Transverse colon (tissue), 4 donors: Measurements from ENCODE around the gene GABRB2.

ENCODE experiments used
- CTCF ChIP-seq, 5 experiments: fragments of 200-600 bp in 3 of 5; fragments of 450-650 bp in 2 of 5; sonication (generic) in 3 of 5; IDR thresholded peaks; 1 replicate in 2 of 5; 2 replicates in 3 of 5; pipeline ENCODE4 v1.5.1; 2016 to 2017; ENCODE audit warnings: antibody characterized with exemption in 5 of 5, inconsistent platforms in 3 of 5, mild to moderate bottlenecking in 2 of 5, moderate library complexity in 1 of 5
- POLR2AphosphoS5 ChIP-seq, 3 donors: sonication (generic); formaldehyde crosslinking; IDR thresholded peaks; one replicate each; pipeline ENCODE4 v1.6.1; 2016; ENCODE audit warnings: antibody characterized with exemption in 3 of 3

GRCh38 chr5:161421067-161421466 is 125.5 kb downstream of the GABRB2 start:
- TF ChIP-seq POLR2AphosphoS5 (IDR thresholded peaks at IDR 0.05) (no peak), CTCF (IDR thresholded peaks at IDR 0.05) (no peak)
